ENCODE data around the gene AFAP1L2. TPM values are rescaled to one million over a fixed set of nuclear protein-coding genes. Genes with fewer than 3 reads are reported as not detected.
A peak's percentile ranks its signal among the peaks of the same experiment; 100 is the strongest.

The AFAP1L2 gene
- total RNA-seq, 1 donor from 2014 or later = 0.45 TPM

DNA sequence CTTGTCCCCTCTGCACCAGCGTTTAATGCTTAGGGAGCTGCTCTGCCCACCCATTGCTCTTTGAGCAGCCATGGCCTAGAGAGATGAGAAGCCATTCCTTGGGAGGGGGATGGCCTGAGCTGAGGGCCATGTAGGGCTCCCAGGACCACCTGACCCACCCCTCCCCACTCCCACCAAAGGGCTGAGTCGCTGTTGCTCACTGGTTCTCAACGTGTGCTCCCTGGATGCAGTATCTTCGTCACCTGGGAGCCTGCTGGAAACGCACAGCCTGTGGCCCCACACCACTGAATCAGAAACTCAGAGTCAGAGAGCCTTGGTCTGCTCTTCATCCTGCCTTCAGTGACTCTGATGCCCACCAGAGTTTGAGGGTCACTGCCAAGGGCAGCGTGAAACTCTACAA is 128.2 kb downstream of the AFAP1L2 start:
- DNase-seq (ENCODE audit: low read depth) = no peak

DNA sequence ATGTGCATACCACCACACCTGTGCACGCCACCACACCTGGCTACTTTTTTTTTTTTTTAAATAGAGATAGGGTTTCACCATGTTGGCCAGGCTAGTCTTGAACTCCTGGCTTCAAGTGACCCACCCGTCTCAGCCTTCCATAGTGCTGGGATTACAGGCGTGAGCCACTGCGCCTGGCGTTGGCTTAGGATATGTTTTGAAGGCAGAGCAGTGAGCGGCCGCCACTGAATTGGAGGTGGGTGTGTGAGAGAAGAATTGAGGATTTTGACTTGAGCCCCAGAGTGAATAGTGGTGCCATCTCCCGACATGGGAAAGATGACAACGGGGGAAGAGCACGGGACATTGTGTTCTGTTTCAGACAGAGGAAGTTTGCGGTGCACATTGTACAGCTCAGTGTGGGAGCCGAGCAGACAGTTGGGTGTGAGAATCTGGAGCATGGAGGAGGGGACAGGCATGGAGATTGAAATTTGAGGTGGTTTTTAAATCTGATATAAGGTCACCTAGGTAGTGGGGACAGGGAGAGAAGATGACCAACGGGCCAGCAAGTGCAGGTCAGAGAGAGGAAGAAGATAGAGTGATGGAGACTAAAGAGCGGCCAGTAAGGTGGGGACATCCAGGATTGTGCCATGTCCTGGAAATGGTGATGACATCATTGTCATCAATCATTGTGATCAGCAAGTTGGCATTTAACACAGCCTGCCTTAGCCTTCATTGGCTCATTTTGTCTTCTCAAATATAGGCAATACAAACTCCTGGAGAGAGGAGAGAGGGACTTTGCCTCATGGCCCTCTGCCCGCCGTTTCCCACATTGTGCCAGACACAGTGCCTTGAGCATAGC is 129.5 kb downstream of the AFAP1L2 start:
- no peak for DNase-seq (ENCODE audit: low read depth)

DNA sequence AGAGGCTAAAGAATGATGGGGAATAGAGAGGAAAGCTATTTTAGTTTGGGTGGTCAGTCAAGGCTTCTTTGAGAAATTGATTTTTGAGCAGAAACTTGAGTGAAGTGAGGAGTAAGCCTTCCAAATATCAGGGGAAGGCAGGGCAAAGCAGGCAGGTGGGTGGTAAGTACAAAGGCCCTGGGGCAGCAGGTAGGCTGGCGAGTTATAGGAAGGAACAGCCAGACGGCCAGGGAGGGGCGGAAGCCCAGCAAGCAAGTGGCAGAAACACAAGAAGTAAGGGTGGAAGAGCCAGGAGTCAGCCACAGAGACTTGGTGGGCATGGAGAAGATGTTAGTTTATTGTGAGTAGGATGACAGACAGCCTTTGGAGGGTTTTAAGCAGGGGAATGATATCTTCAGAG is 130.4 kb downstream of the AFAP1L2 start:
- DNase-seq (ENCODE audit: low read depth) = no peak

DNA sequence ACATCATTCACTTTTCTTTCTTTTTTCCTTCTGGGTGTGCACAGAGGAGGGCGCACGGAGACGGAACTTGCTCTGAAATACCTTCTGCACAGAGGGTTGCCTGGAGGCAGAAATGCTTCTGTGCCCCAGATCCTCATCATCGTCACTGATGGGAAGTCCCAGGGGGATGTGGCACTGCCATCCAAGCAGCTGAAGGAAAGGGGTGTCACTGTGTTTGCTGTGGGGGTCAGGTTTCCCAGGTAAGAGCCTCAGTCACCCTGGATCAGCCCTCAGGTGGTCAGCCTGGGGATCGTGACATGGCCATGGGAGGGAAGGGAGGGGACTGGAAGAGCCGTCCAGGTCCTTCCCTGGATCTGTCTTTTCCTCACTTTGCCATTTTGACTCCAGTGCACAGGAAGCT is 131.6 kb downstream of the AFAP1L2 start:
- no peak for DNase-seq (ENCODE audit: low read depth)

GRCh38 chr10:114271779-114272167 is 132.5 kb downstream of the AFAP1L2 start:
- peak; percentile 95 for DNase-seq (ENCODE audit: low read depth)

DNA sequence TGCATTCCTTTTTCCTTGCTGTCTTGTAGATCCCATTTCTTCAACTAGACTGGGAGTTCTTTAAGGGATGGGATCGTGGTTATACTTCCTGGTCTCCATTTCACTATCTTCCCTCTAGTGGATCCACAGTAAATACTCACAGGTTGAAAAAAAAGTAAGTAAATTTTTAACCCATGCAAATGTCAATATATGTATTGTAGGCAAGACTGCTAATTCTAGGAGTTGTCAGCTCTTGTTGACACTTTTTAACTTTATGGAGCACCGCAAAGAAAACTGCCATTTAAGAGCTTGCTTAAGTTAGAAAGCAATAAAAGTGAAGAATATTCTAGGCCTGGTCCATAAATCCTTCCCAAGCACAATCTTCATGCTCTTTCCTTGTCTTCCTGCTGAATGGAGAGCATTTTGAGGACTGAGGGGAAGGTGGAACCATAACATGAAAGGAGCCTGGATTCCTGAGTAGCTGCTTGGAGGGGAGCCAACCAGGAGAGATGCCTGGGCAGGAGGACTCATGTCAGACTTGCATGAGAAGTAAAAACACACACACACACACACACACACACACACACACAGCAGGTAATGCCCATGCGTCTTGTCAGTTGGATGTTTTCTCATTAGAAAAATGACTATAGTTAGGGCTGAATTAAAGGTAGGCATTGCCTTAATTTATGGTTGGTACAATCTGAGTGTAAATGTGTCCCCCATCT is 133.1 kb downstream of the AFAP1L2 start:
- no peak for DNase-seq (ENCODE audit: low read depth)

DNA sequence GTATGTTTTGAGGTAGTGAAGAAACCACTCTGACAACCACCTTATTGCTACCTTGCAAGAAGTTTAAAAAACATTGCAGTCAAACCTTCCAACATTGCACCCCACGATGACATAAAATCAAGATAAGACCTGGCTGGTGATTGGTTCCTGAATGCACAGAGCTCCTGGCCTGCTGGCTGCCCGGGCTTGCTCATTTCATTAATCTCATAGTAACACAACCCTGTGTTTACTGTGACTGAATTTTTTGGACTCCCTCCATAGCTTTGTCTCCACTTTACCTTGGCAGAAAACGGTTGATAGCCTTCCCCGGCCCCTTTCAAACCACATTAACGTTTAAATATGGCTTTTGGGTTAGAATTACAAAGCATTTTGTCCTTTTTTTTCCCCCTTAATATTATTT is 137.8 kb downstream of the AFAP1L2 start:
- DNase-seq (ENCODE audit: low read depth) = no peak

- DNase-seq (ENCODE audit: low read depth) = peak; percentile 53
These were observed 138.8 kb downstream of the AFAP1L2 start for GRCh38 chr10:114265392-114266053.

GRCh38 chr10:114262496-114262895 is 141.8 kb downstream of the AFAP1L2 start:
- DNase-seq (ENCODE audit: low read depth) = no peak

- DNase-seq (ENCODE audit: low read depth) = peak; percentile 91
These were observed 143.2 kb downstream of the AFAP1L2 start for GRCh38 chr10:114261076-114261475.

DNA sequence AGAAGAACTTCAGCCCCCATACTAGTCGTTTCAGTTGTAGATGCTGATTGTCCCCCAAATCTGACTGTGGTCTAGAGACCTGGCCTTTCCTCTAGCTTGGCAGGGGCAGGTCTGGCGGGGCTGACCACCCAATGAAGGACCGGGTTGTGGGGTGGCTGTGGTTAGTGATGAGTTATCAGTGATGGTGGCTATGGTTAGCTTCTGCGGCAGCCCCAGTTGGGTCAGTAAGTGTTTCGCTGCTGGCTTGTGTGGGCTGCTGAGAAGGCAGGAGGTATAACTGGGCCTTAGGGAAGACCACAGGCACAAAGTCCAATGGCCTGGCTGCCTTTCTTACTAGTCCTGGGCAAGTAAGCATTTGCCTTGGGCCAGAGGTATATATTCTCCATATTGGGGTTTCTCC is 143.9 kb downstream of the AFAP1L2 start:
- DNase-seq (ENCODE audit: low read depth) = peak; percentile 35

DNA sequence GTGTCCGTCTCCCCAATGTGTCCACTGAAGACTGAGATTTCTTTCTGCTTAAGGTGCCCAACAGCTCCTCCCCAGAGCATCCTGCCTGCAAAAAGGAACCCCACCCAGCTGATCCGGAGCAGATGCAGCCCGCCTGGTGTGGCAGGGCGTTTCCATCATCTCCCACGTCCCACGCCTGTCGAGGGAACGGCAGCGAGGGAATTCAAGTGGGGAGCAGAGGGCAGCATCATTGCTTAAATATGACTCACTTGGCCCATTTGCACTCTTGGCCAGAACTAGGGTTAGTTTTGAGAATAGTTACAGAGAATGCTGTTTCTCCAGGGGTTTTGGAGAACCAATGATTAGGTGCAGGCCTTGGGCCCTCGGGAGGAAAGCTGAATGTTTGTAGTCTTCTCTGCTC is 144.5 kb downstream of the AFAP1L2 start:
- DNase-seq (ENCODE audit: low read depth) = peak; percentile 52

GRCh38 chr10:114258274-114258840 is 145.9 kb downstream of the AFAP1L2 start:
- DNase-seq (ENCODE audit: low read depth) = no peak

DNA sequence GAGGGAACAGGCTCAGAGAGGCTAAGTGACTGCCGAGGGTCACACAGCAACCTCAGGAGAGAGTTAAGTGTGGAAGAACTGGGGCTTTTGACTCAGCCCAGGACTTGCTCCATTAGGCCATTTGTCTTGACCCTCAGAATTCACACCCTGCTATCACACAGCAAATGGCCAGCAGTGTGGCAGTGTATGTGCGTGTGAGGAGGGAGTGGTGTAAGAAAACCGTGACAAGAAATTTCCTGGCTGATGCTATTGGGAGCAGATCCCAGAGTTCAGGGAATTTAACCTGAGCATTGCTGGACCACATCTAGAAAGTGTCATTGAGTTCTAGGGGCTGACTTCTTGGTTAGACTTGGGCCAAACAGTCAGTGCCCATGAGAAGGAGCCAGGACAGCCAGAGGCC is 146.8 kb downstream of the AFAP1L2 start:
- DNase-seq (ENCODE audit: low read depth) = no peak

GRCh38 chr10:114256822-114257221 is 147.5 kb downstream of the AFAP1L2 start:
- DNase-seq (ENCODE audit: low read depth) = no peak

DNA sequence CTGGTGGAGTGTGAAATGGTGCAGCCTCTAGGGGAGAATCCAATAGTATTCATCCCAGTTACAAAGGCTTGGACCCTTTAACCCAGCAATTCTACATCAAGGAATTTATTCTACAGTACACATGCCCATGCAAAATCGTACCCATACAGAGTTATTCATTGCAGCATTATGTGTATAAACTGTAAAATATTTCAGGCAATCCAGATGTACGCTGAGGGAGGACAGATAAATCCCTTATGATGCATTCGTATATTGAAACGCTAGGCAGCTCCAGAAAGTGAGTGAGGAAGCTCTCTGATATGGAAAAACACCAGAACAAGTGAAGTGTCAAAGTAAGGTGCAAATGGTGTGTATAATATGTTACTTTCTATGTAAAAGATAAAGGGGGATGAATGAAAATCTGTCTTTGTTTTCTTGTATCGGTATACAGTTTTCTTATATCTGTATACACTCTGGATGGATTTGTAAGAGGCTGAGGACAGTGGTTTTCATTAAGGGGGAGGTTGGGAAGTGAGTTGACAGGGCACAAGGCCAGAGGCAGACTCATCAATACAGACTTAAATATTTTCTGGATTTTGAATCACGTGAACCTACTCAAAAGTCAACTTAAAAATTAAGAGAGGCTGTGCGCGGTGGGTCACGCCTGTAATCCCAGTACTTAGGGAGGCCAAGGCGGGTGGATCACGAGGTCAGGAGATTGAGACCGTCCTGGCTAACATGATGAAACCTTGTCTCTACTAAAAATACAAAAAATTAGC is 148.1 kb downstream of the AFAP1L2 start:
- no peak for DNase-seq (ENCODE audit: low read depth)

DNA sequence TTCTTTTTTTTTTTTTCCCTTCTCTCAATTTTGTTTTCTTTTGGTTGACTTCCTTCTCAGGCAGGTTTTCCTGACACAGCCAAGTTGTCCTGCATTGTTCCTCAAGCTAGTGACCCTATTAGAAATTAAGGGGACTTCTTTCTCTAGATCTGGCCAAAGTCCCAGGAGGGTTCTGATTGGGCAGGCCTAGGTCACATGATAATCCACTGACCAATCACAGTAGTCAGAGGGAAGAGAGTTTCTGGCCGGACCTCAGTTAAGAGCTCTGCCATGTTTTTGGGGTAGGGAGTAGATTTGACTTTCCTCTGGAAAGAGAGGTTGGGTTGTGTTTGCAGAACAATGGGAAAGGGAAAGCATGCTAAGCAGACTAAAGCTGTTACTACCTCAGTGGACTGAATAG is 149.1 kb downstream of the AFAP1L2 start:
- DNase-seq (ENCODE audit: low read depth) = peak; percentile 20

GRCh38 chr10:114252883-114253282 is 151.4 kb downstream of the AFAP1L2 start:
- DNase-seq (ENCODE audit: low read depth) = no peak

DNA sequence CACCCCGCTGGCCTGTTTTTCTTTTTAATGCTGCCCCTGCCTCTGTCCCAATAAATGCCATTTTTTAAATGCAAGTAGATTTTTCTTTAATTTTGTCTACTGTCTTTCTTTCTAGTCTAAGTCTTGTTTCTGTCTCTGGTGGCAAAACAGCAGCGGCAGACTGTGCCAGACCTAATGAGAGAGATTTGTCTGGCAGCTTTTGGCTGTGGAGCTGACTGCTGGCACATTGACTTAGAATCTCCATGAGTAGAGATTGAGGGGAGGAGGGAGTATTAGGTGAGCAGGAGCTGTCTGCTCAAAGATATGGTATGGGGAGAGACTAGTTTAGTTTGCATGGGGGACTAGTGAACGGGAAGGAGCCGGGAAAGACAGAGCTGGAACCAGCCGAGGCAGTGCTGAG is 152.2 kb downstream of the AFAP1L2 start:
- DNase-seq (ENCODE audit: low read depth) = no peak

DNA sequence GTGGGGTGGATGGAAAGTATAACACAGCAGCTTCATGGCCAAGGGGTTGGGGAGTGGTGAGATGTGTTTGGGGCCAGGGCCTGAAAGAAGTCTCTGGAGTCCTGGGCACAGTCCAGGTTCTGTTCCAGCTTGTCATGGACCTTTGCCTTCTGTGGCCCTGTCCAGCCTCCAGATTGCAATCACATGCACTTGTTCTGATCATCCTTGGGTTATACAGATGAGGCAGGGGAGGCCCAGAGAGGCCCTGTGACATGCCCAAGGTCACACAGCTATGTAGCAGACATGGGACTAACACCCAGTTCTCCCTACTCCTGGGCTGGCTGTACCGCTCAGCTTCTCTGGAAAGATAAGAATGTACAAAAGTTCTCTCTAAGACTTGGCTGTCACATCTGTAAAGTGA is 153.6 kb downstream of the AFAP1L2 start:
- DNase-seq (ENCODE audit: low read depth) = no peak

DNA sequence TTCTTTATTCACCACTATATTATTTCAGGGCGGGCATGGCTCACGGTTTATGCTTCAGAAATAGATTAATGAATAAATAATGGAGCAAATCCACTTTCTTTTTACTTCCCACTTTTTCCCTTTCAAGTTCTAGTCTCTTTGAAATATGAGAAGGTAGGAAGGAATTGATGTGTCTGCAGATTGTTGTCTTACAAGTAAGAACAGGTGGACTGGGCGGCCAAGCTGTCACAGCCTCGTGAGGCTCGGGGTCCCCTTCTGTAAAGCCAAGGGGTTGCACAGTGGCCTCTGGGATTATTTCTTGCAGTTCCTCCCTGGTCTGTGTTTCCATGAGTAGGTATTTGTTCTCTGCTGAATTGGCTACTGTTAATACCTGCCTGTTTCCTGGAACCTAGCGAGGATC is 154.1 kb downstream of the AFAP1L2 start:
- peak; percentile 29 for DNase-seq (ENCODE audit: low read depth)
